HG03575 (cell line): Measurements from ENCODE around the gene ID3.
"Not testable (repeated sequence)": the region's sequence is repeated elsewhere in the genome, so short reads cannot be mapped to it uniquely, and the experiment has no call there.

Experiments used
- ATAC-seq: cut with Tn5 transposase; IDR thresholded peaks from one replicate; pipeline ENCODE4 v1.9.1; 2021; ENCODE audit not compliant: unreplicated experiment, insufficient number of reproducible peaks, low FRiP score; ENCODE audit errors: extremely low read depth

Gene ID3

DNA sequence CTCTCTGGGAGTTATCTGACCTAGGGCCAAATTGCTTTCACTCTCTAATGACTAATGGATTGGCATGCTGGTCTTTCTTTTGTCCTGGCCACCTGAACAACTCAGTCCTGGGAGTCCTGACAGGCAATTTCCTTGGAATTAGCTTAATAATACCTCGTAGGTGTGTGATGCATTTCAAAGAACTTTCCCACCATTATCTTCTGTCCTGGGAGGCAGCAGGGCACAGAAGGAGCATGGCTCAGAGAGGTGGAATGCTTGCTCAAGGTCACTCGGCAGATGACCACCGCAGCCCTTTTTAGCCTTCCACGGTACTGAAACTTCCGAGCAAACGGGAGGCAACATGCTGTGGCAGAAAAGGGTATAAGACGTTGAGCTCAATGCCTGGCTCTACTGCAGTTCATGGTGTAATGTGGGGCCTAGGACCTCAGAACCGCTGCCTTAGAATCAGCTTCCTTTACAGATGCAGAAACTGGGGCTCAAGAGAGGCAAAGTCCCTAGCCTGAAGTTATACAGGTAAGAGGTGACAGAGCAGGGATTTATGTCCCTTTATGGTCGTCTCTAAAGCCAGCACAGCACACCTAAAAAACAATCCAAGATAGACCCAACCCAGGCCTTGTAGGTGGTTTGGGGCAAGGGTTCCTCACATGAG is 3.2 kb downstream of the ID3 start:
- ATAC-seq = no peak

DNA sequence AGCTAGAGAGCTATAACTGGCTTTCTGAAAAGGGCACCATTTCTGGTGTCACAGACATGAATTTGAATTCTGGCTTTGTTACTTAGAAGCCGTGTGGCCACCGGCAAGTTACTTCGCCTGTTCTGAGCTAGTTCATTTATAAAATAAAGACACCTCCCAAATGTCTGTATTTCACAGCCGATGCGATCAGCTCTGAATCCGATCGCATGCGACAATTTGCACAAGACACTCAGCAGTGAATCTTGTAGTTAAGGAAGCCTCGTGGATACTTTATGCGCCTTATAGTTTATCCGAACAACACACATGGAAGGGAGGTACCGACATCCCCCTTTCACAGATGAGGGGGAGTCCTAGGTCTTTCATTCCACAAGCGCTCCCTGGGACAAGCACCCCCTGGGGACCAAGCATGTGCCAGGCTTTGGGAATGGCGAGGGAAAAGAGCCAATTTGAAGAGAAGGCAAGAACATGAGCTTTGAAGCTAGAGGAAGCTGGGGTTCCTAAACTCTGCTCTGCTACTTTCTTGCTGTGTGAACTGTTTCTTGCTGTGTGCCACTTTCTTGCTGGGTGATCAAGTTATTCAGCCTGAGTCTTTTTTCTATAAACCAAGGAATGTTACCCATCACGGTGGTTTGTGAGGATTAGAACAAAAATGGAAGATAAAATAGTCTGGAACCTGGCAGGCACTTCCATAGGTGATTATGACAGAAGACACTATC is 3.9 kb downstream of the ID3 start:
- ATAC-seq = no peak

DNA sequence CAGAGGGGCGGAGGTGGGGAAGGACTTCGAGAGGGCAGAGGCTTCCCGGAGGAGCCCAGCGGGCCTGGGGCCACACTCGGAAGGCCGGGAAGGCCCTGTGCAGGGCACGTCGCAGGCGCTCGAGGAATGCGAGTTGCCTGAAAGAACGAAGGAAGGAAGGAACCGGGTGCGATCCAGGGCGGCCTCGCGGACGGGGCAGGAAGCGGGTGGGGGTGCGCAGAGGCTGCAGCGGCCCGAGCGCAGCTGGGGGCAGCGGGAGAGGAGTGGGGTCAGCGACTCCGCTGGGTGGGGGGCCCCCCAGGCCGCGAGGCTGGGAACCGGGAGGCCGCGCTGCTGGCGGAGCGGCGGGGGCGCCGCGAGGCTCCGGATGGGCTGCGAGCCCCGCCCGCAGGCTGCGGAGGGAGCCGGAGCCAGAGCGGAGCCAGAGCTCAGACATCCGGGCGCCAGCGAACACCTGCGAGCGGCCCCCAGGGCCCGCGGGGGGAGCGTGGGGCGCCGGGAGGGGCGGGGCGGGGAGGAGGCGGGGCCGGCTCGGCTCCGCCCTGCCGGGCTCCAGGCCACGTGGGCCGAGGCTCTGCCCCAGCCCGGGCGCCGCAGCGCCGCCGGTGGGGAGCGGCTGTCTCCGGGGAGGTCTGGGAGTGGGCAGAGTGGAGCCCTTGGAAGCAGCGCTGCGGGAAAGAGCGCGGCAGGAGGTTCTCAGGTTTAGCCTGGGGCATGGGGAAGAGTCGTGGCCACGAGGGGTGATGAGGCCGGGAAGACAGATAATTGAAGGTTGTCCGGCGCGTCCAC is 4.6 kb downstream of the ID3 start:
- no peak for ATAC-seq

DNA sequence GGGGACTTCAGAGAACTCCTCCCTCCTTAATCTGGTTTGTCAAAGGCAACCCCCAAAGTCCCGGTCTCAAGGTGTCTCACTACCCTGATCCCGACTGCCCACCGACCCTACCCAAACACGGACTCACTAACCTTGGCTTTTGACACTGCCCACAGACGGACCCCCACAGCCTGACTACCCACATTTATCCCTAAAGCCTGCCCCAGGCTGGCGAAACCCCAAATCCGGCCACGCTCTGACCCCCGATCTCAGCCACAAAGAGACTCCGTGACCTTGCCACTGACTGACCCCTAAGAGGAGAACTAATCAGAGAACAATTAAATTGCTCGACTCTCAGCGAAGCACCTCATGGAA is 5.2 kb downstream of the ID3 start:
- no peak for ATAC-seq

DNA sequence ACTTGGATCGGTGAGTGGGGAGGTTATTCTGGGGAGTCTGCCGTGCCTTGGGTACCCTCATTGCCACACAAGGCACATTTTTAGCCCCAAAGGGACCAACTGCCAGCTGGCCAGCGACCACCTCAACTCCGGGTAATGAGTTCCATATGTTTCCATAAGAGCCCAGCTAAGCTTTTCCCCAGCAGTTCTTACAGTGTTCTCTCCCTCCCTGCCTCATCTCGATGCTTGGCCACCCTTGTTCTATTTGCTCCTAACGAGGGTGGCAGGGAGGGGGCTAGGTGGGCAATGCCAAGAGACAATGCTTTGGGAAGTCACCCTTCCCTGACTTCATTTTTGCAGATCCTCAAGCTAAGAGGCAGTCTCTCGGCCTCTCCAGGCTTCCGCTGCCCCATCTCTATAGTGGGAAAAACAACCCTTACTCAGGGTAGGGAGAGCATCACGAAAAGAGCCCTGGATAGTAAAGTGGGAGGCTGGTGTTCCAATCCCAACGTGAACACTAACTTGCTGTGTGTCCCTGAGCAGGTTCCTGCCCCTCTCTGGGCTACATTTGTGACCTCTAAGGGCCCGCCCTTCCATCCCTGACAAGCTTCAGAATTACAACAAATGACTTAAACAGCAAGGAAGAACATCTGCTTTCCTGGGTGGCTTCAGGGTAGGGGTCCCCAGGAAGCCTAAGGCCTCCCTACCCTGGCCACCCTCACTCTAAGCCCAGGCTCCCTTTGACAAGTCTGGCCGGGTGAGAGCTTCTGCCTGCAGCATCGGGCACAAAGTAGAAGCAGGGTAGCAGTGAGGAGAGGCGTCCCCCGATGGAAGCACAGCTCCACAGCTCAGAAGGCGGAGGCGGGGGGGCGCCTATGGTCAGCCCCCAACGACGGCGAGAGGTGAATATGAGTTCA is 5.8 kb downstream of the ID3 start:
- ATAC-seq = no peak

DNA sequence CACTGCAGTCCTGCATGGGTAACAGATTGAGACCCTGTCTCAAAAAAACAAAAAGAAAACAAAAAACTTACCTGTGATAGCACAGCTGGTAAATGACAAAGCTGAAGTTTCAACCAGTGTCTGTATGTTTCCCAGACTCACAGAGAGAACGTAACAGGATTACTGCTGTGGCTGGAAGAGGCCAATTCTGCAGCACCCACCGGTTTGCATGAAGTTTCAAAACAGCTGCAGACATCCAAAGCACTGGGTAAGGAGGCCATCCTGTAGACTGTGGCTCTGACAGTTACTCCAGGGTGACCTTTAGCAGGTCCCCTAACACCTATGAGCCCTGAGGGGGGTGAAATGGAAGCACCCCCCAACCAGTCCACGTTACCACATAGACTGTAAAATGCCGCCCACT is 7.5 kb downstream of the ID3 start:
- ATAC-seq = no peak

DNA sequence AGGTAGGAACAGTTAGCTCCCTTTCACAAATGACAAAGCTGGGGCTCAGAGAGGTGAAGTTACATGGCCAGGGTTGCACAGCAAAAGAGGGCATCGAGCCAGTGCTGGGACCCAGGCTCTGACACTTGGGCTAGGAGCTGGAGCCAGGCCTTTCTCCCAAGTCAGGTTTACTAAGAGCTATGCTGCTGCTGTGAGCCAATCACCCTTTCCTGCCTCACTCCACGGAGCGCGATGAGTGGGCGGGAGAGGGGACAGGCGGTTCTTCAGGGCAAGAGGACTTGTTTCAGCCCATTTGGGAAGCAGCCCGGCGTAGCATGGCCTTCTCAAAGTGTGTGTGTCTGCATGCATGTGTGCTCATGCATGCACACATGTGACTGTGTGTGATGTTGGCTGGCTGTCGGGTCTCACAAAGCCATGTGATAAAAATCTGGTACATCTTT is 10.6 kb downstream of the ID3 start:
- ATAC-seq = no peak

DNA sequence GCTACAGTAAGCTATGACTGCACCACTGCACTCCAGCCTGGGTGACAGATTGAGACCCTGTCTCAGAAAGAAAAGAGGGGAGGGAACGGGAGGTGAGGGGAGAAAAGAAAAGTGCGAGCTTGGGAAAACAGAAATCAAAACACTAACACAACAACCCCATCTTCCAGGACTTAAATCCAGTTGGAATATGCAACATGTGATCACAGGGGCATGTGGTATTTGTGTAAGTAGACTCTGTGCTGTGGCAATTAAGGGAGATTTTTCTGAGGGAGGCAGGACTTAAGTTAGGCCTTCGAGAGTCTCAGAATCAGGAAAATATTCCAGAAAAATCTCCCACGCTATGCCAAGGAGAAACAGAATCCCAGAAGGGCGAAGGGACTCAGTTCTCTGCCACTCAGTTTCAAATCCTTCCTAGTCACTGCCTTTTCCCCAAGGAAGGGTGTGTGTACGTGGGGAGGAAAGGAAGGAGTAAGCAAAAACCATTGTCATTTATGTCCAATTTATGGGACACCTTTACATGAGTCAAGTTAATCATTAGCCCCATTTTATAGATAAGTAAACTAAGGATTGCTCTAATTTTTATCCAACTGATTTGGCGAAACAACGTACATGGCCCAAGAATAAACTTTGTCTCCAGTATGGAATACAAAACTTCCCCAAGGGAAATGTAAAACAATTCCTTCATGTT is 12.3 kb downstream of the ID3 start:
- no peak for ATAC-seq

DNA sequence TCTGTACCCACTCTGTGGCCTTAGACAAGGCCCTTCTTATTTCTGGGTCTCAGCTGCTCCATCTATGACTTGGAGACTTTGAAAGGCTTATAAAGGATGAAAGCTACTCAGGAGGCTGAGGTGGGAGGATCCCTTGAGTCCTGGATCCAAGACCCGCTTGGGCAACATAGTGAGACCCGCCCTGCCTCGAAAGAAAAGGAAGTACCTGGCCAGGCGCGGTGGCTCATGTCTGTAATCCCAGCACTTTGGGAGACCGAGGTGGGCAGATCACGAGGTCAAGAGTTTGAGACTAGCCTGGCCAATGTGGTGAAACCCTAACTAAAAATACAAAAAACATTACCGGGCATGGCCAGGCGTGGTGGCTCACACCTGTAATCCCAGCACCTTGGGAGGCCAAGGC is 13.4 kb downstream of the ID3 start:
- ATAC-seq = no peak

DNA sequence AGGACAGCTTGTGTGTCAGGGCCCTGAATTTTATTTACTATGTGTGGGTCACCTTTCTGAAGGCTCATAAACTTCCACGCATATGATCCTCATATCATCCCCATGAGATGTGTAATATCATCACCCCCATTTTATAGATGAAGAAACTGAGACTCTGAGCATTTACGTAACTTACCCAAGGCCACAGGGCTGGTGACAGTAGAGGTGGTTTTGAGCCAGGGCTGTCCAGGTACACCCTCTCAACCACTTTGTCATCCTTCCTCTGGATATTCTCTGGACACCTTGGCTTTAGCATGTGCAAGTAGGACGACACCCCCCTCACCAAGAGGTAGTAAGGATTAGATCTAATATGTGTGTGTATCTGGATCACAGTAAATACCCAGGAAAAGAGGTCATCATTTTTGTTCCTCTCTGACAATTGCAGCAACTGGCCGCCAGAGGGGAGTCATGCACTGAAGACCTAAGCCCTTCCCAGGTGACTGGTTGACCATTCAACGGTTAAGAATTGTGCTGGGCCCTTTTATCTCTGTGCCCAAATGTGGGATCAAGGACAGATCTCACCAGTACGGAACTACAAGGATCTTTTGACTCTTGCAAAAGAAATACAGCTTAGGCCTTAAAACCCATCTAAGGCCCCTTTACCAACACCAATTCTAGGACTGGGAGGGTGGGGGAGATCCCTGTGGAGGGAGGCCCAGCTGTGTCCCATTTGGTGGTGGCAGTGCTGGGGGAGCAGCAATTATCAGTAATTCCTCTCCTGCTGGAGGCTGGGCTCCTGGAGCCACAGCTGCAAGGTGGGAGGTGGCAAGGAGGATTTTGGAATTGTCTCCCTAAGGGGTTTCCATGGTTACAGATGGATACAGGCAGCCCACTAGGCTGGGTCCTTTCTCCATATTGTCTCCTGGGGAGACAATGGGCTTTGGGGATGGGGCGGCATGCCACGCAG is 14.6 kb downstream of the ID3 start:
- no peak for ATAC-seq

DNA sequence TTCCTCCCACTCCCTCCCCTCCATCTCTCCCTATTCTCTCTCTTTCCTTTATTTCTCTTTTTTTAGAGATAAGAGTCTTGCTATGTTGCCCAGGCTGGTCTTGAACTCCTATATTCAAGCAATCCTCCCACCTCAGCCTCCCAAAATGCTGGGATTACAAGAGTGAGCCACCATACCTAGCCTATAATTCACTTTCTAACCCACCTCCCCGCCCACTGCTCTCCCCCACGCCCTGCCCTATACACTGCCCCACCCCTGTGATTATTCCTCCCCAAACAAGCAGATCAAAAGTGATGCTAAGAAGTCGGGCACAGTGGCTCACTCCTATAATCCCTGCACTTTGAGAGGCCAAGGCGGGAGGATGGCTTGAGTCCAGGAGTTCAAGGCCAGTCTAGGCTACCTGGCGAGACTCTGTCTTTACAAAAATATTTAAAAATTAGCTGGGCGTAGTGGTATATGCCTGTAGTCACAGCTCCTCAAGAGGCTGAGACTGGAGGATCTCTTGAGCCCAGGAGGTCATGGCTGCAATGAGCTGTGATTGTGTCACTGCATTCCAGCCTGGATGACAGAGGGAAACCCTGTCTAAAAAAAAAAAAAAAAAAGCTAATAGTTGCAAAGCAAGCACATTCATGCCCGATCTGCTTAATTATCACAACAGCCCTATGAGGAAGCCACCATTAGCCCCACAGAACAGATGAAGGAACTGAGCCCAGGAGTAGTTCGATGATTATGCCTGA is 15.4 kb downstream of the ID3 start:
- no peak for ATAC-seq

DNA sequence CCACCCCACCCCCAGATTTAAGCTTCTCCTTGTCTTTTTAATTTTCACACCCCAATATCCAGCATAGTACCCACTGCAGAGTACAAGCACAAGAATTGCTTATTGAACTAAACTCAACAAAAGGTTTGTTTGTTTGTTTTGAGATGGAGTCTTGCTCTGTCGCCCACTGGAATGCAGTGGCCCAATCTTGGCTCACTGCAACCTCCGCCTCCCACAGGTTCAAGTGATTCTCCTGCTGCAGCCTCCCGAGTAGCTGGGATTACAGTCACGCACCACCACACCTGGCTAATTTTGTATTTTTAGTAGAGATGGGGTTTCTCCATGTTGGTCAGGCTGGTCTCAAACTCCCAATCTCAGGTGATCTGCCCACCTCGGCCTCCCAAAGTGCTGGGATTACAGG is 16.4 kb downstream of the ID3 start:
- ATAC-seq = not testable (repeated sequence)

DNA sequence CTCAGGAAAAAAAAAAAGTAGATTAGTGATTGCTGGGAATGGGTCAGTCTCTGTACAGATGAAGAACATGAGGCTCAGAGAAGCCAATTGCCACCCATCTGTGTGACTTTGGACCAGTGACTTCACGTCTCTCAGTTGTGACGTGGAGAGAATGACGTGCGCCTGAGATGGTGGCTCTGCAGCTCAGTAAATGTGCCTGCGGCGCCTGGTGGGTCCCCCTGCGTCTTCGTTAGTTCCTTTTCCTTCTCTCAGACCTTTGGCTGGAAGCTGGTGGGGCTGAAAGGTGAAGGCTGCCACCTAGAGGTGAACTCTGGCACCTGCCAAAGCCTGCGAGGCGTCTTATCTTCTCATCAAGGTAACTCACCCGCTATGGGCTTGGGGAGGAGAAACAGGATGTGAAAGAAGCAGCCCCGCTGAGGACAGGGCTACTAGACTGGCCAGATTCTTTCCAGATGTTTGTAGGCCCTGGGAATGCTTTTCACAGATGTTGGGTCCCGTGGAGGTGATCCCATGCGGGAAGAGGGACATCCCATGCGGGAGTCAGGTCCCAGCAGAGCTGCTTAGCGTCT is 19.5 kb downstream of the ID3 start:
- ATAC-seq = no peak

DNA sequence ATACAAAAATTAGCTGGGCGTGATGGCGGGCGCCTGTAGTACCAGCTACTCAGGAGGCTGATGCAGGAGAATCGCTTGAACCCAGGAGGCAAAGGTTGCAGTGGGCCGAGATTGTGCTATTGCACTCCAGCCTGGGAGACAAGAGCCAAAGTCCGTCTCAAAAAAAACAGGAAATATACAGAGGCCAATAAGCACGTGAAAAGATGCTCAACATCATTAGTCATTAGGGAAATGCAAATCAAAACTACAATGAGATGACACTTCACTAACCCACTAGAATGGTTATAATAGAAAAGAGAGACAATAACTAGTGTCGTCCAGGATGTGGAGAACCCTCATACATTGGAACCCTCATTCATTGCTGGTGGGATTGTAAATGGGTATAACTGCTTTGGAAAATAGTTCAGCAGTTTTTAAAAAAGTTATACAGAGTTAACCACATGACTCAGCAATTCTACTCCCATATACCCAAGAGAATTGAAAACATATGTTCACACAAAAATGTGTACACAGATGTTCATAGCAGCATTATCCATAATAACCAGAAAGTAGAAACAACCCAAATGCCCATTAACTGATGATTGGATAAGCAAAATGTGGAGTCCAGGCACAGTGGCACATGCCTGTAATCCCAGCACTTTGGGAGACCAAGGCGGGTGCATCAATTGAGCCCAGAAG is 21.9 kb downstream of the ID3 start:
- ATAC-seq = no peak

DNA sequence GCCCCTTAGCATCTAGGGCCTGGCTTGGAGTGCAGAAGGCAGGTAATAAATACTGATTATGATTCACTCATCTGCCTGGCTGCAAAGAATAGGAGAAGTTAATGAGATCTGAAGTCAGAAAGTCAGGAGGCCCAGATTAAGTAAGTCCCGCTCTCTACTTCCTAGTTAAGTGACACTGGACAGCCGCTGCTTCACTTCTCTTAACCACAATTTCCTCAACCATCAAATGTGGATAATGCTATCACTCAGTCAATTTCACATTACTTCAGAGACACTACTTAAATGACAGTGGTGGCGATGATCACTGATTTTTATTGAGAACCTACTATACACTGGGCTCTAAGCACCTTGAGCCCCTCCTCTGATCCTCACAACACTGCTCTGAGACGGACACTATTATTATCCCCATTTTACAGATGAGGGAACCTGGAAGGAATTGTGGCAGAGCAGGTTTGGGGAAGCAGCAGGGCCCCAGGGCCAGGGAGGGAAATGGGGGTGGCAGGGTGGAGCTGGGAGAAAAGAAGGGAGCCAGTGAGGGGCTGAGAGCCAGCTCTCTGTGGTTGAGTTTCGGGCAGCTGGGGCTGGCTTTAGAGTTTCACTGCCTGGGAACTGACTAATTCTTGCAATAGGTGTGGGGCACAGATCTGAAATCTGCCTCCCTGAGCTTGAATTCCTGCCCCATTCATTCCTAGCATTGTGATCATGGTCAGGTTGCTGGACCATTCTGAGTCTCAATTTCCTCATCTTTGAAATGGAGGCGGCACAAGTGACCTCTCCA is 25.9 kb downstream of the ID3 start:
- ATAC-seq = no peak
